GM12878 (cell line): ENCODE data around the gene DDX56. TPM values are rescaled to one million over a fixed set of nuclear protein-coding genes. Genes with fewer than 3 reads are reported as not detected.

Experiments
- ATAC-seq: fragments of 200-7000 bp; cut with Tn5 transposase; 3 replicates; pipeline ENCODE4 v1.9.1; 2020; ENCODE audit warnings: mild to moderate bottlenecking, moderate library complexity
- BruUV-seq: library from RNA; stranded (reverse); fragments of 400-500 nt; replicated peaks from 2 replicates; lab custom pipeline; 2021; lab: Mats Ljungman, UMichigan
- CTCF ChIA-PET: fragments of 300-600 bp; sonication (Branson Sonifier 250); formaldehyde crosslinking; extraction: SDS; loops from one replicate; lab custom pipeline; 2021; ENCODE audit warnings: inconsistent platforms; lab: Yijun Ruan, JAX
- POLR2A ChIA-PET: fragments of 350-600 bp; formaldehyde crosslinking; extraction: SDS; loops from one replicate; lab custom pipeline; 2021; ENCODE audit warnings: inconsistent platforms; lab: Charles Lee
- RAD21 ChIA-PET: fragments of 300-600 bp; sonication (Branson Sonifier 250); formaldehyde crosslinking; loops from one replicate; lab custom pipeline; 2023; ENCODE audit warnings: antibody characterized with exemption; ENCODE audit not compliant: unreplicated experiment; lab: Charles Lee
- SMC1A ChIA-PET: fragments of 300-600 bp; sonication (Branson Sonifier 250); formaldehyde crosslinking; loops from one replicate; lab custom pipeline; 2023; ENCODE audit not compliant: unreplicated experiment, uncharacterized antibody; lab: Charles Lee
- DNase-seq: peaks from one replicate; pipeline ENCODE4 v3.0.0-alpha.2; 2011; ENCODE audit warnings: low read depth, low spot score
- FAIRE-seq: peaks from 3 replicates; lab custom pipeline; 2011; peaks lifted over from hg19 to GRCh38; lab: Jason Lieb, UNC
- H2AFZ ChIP-seq: 2 replicates; pipeline ENCODE4 v1.6.0; 2011; ENCODE audit warnings: low read depth, low read length, control low read depth; ENCODE audit not compliant: control insufficient read depth
- H3K27ac ChIP-seq: 2 replicates; pipeline ENCODE4 v1.5.1; 2011; ENCODE audit warnings: control low read depth; ENCODE audit not compliant: control insufficient read depth, insufficient read depth
- H3K27me3 ChIP-seq, 2 experiments: replicated peaks in 1 of 2; 2 replicates each; pipeline versions ENCODE4 v1.6.0 to v1.6.1; 2011; ENCODE audit warnings: low read length in 1 of 2; ENCODE audit not compliant: control insufficient read depth in 2 of 2, insufficient read depth in 2 of 2
- H3K36me3 ChIP-seq, 2 experiments: 2 replicates each; pipeline ENCODE4 v1.5.1; 2011; ENCODE audit warnings: low read length in 1 of 2; ENCODE audit not compliant: control insufficient read depth in 2 of 2, insufficient read depth in 2 of 2
- H3K4me1 ChIP-seq: 2 replicates; pipeline ENCODE4 v1.6.1; 2011; ENCODE audit warnings: mild to moderate bottlenecking, low read length, moderate library complexity, mixed read lengths; ENCODE audit not compliant: control insufficient read depth, insufficient read depth
- H3K4me2 ChIP-seq: 2 replicates; pipeline ENCODE4 v1.6.0; 2011; ENCODE audit warnings: control low read depth; ENCODE audit not compliant: control insufficient read depth, insufficient read depth
- H3K4me3 ChIP-seq: fragments of 200-600 bp; sonication (generic); 2 replicates; pipeline ENCODE4 v1.5.1; 2016
- H3K79me2 ChIP-seq: 2 replicates; pipeline ENCODE4 v1.6.0; 2011; ENCODE audit warnings: low read length; ENCODE audit not compliant: control insufficient read depth, insufficient read depth
- H3K9ac ChIP-seq: 2 replicates; pipeline ENCODE4 v1.8.0; 2011; ENCODE audit warnings: low read length, control low read depth, mixed read lengths; ENCODE audit not compliant: control insufficient read depth, insufficient read depth
- H3K9me3 ChIP-seq: replicated peaks from 3 replicates; pipeline ENCODE4 v1.5.1; 2011; ENCODE audit warnings: mild to moderate bottlenecking, low read length; ENCODE audit not compliant: control insufficient read depth, insufficient read depth
- H4K20me1 ChIP-seq: 2 replicates; pipeline ENCODE4 v1.6.0; 2011; ENCODE audit not compliant: control insufficient read depth, insufficient read depth
- BACH1 ChIP-seq: fragments of 450-650 bp; IDR thresholded peaks from 2 replicates; pipeline ENCODE4 v1.6.1; 2017; ENCODE audit warnings: mild to moderate bottlenecking, borderline replicate concordance
- BHLHE40 ChIP-seq, 2 experiments: fragments of 450-650 bp in 1 of 2; IDR thresholded peaks; 2 replicates each; pipeline ENCODE4 v1.6.1; 2011 to 2017; ENCODE audit warnings: low read depth in 2 of 2, borderline replicate concordance in 1 of 2, improper control_type of control experiment in 1 of 2, low read length in 1 of 2, mild to moderate bottlenecking in 1 of 2
- EGR1 ChIP-seq, 2 experiments: IDR thresholded peaks; 1 replicate in 1 of 2; 2 replicates in 1 of 2; pipeline ENCODE4 v1.6.1; 2011 to 2012; ENCODE audit warnings: low read depth in 2 of 2, low read length in 2 of 2, borderline replicate concordance in 1 of 2, mild to moderate bottlenecking in 1 of 2, moderate library complexity in 1 of 2
- HDGF ChIP-seq: fragments of 450-650 bp; IDR thresholded peaks from 2 replicates; pipeline ENCODE4 v1.6.1; 2016; ENCODE audit warnings: antibody characterized with exemption
- NBN ChIP-seq: fragments of 450-650 bp; IDR thresholded peaks from 2 replicates; pipeline ENCODE4 v1.6.1; 2016
- PAX5 ChIP-seq: IDR thresholded peaks from 2 replicates; pipeline ENCODE4 v1.6.1; 2011; ENCODE audit warnings: low read depth, low read length, borderline replicate concordance
- SIN3A ChIP-seq: IDR thresholded peaks from 2 replicates; pipeline ENCODE4 v1.6.1; 2012; ENCODE audit warnings: low read depth, low read length, improper control_type of control experiment
- TCF12 ChIP-seq: IDR thresholded peaks from 2 replicates; pipeline ENCODE4 v1.6.1; 2011; ENCODE audit warnings: low read depth, mild to moderate bottlenecking, low read length
- TCF3 ChIP-seq: IDR thresholded peaks from 2 replicates; pipeline ENCODE4 v1.6.1; 2012; ENCODE audit warnings: low read depth, mild to moderate bottlenecking, low read length, borderline replicate concordance; ENCODE audit not compliant: insufficient read depth
- YBX1 ChIP-seq: fragments of 450-650 bp; IDR thresholded peaks from 2 replicates; pipeline ENCODE4 v1.6.1; 2016; ENCODE audit warnings: antibody characterized with exemption
- WGBS: methylation state at CpG from one replicate; pipeline ENCODE4 v1.1.6; 2016; ENCODE audit warnings: low lambda C conversion rate; ENCODE audit not compliant: insufficient replicate concordance, insufficient coverage; ENCODE audit errors: missing lambda C conversion rate; 5-methylcytosine and 5-hydroxymethylcytosine counted together
- in situ Hi-C: fragments of 300-500 bp; cut with MboI; formaldehyde crosslinking; loops from 9 replicates; pipeline ENCODE4 v1.14.3; 2018; ENCODE audit warnings: mixed read lengths
- intact Hi-C: fragments of 100-400 bp; cut with micrococcal nuclease; formaldehyde crosslinking; loops from one replicate; pipeline ENCODE4 v1.14.2; 2022; ENCODE audit not compliant: unreplicated experiment
- polyA plus RNA-seq, 11 experiments: library from polyadenylated mRNA; depleted of rRNA in 4 of 11; unstranded in 6 of 11; stranded (reverse) in 5 of 11; fragments of >200 nt; fragmentation: Nextera tagmentation in 4 of 11; fragmentation: Illumina TruSeq in 1 of 11; extraction: Ambion mirVana in 4 of 11; extraction: Trizol in 1 of 11; gene quantifications; 1 replicate in 1 of 11; 2 replicates in 10 of 11; pipeline versions ENCODE4 v1.2.1 to v1.2.3, GENCODE V29; 2011 to 2016; ENCODE audit warnings: inconsistent platforms in 2 of 11, missing spikeins in 2 of 11, low read depth in 1 of 11
- total RNA-seq, 4 experiments: library from RNA; depleted of rRNA in 3 of 4; stranded (reverse); fragments of >200 nt in 3 of 4; fragmentation: Illumina TruSeq in 1 of 4; extraction: Trizol in 1 of 4; gene quantifications; 2 replicates each; pipeline versions ENCODE4 v1.2.1 to v1.2.3, GENCODE V29; 2013 to 2021
- TF ChIP-seq, protein P1 (sequence below): fragments of 450-650 bp; IDR thresholded peaks from 2 replicates; pipeline ENCODE4 v1.6.1; 2018; ENCODE audit warnings: mild to moderate bottlenecking, low read depth, moderate library complexity; ENCODE audit not compliant: partially characterized antibody
- TF ChIP-seq, protein P2 (sequence below): fragments of 150-350 bp; IDR thresholded peaks from 2 replicates; pipeline ENCODE4 v1.6.1; 2014; ENCODE audit warnings: mild to moderate bottlenecking, low read depth, low read length
- TF ChIP-seq, protein P3 (sequence below): fragments of 450-650 bp; IDR thresholded peaks from 2 replicates; pipeline ENCODE4 v1.6.1; 2016; ENCODE audit warnings: mild to moderate bottlenecking
- TF ChIP-seq, protein P4 (sequence below): fragments of 450-650 bp; IDR thresholded peaks from 2 replicates; pipeline ENCODE4 v1.6.1; 2017; ENCODE audit warnings: borderline replicate concordance

Gene DDX56
- total and polyA plus RNA-seq, 10 of the 15 experiments (the other 5 are each of a cell fraction or from before 2014, with no cell fraction given): 19.8 to 136 (median 81.3) TPM

DNA sequence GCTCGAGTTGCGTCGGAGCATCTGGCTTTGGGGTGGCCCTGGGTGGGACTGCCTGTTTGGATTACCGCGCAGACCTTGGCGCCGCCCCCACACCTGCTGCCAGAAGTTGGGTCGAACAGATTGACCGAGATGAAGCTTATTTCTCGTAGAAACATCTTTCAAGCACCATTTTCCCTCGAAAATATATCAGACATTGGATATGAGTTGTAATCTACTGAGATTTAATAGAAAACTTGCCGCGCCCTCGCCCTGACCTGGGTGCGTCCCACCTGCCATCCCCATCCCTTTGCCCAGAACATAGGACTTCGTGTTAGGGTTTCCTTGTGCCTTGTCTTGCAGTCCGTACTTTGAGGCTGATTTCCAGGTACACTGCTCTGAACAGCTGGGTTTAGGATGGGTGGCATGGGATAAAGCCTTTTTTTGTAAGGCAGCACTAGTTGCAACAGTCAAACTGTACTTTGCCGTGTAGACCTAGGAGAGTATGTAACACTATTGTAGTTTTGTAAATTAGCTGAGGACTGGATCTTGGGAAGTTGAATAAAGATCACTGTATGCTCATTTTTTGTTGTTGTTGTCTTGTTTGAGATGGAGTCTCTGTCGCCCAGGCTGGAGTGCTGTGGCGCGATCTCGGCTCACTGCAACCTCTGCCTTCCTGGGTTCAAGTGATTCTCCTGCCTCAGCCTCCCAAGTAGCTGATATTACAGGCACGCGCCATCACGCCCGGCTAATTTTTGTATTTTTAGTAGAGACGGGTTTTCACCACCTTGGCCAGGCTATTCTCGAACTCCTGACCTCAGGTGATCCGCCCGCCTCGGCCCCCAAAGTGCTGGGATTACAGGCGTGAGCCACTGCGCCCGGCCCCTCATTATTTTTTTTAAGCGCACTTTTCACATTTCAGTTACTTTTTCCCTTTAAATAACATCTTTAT lies 33.7 kb upstream of the DDX56 start:
- H3K4me3 ChIP-seq: peak overlapping the region; percentile 91
- peaks cover 50% of the 10 kb centered on the region for H3K79me2 ChIP-seq
- 48% methylated on average over 35 of the region's 35 CpGs for WGBS
- H3K4me1 ChIP-seq: peaks cover 13% of the 10 kb centered on the region
- H3K27ac ChIP-seq: peak overlapping the region; percentile 93
- no peaks in the 10 kb centered on the region for H3K36me3 ChIP-seq
- peak overlapping the region; percentile 80 for H2AFZ ChIP-seq
- H3K9me3 ChIP-seq: no peaks in the 10 kb centered on the region
- POLR2A ChIA-PET: interaction anchor here (0.6 to 7.8 kb wide), 20 partner anchors 10 to 373 kb away, joined by 3 to 95 read pairs (median 5); partner anchors contain the start of genes H2AZ2, PURB, TMED4 and ZMIZ2
- in situ Hi-C loops: no loop called here
- H4K20me1 ChIP-seq: no peaks in the 10 kb centered on the region
- no peak; the same call in 2 of the 3 replicates for ATAC-seq
- H3K4me2 ChIP-seq: peak overlapping the region; percentile 66
- no peak for DNase-seq
- CTCF ChIA-PET: interaction anchor here (1.4 to 2.7 kb wide), 6 partner anchors 10 to 240 kb away, joined by 4 to 13 read pairs (median 6); partner anchors contain the start of gene H2AZ2
- no peaks in the 10 kb centered on the region for H3K27me3 ChIP-seq
- SMC1A ChIA-PET: interaction anchor here (0.9 to 8.8 kb wide), 16 partner anchors 9 to 250 kb away, joined by 3 to 103 read pairs (median 6); partner anchors contain the start of gene H2AZ2
- RAD21 ChIA-PET: interaction anchor here (0.5 to 3.3 kb wide), 17 partner anchors 10 to 241 kb away, joined by 3 to 36 read pairs (median 6); partner anchors contain the start of genes DDX56, H2AZ2 and TMED4
- intact Hi-C loops: loop anchor here (2.0 to 5.0 kb wide), 2 partner anchors 31 to 190 kb away; partner anchors contain the start of gene PPIA
- FAIRE-seq: no peak
- peak overlapping the region; percentile 78 for H3K9ac ChIP-seq
- TSS peak; percentile 84 for BruUV-seq
- TF ChIP-seq EGR1 (IDR thresholded peaks at IDR 0.05; ENCODE audit: borderline replicate concordance in 1 of 2, low read depth in 2 of 2, low read length in 2 of 2) (peak in 1 of 2 experiments; percentile 55; a peak in 2 of 3 replicates), TCF3 (no peak), HDGF (no peak), NBN (no peak), PAX5 (no peak), BACH1 (no peak), BHLHE40 (IDR thresholded peaks at IDR 0.05; ENCODE audit: borderline replicate concordance in 1 of 2, low read depth in 2 of 2, low read length in 1 of 2) (0 out of 4 replicates have a peak, but pooled peaks of 1 of the 2 experiments have one; percentile 13), YBX1 (no peak), TCF12 (0 out of 2 replicates have a peak, but pooled peaks have one; percentile 23), SIN3A (peak; percentile 8; the same call in 1 of the 2 replicates)
- TF ChIP-seq, protein P1, sequence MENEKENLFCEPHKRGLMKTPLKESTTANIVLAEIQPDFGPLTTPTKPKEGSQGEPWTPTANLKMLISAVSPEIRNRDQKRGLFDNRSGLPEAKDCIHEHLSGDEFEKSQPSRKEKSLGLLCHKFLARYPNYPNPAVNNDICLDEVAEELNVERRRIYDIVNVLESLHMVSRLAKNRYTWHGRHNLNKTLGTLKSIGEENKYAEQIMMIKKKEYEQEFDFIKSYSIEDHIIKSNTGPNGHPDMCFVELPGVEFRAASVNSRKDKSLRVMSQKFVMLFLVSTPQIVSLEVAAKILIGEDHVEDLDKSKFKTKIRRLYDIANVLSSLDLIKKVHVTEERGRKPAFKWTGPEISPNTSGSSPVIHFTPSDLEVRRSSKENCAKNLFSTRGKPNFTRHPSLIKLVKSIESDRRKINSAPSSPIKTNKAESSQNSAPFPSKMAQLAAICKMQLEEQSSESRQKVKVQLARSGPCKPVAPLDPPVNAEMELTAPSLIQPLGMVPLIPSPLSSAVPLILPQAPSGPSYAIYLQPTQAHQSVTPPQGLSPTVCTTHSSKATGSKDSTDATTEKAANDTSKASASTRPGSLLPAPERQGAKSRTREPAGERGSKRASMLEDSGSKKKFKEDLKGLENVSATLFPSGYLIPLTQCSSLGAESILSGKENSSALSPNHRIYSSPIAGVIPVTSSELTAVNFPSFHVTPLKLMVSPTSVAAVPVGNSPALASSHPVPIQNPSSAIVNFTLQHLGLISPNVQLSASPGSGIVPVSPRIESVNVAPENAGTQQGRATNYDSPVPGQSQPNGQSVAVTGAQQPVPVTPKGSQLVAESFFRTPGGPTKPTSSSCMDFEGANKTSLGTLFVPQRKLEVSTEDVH: no peak
- TF ChIP-seq, protein P2, sequence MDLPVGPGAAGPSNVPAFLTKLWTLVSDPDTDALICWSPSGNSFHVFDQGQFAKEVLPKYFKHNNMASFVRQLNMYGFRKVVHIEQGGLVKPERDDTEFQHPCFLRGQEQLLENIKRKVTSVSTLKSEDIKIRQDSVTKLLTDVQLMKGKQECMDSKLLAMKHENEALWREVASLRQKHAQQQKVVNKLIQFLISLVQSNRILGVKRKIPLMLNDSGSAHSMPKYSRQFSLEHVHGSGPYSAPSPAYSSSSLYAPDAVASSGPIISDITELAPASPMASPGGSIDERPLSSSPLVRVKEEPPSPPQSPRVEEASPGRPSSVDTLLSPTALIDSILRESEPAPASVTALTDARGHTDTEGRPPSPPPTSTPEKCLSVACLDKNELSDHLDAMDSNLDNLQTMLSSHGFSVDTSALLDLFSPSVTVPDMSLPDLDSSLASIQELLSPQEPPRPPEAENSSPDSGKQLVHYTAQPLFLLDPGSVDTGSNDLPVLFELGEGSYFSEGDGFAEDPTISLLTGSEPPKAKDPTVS: no peak
- TF ChIP-seq, protein P3, sequence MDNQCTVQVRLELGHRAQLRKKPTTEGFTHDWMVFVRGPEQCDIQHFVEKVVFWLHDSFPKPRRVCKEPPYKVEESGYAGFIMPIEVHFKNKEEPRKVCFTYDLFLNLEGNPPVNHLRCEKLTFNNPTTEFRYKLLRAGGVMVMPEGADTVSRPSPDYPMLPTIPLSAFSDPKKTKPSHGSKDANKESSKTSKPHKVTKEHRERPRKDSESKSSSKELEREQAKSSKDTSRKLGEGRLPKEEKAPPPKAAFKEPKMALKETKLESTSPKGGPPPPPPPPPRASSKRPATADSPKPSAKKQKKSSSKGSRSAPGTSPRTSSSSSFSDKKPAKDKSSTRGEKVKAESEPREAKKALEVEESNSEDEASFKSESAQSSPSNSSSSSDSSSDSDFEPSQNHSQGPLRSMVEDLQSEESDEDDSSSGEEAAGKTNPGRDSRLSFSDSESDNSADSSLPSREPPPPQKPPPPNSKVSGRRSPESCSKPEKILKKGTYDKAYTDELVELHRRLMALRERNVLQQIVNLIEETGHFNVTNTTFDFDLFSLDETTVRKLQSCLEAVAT: peak; percentile 92
- TF ChIP-seq, protein P4, sequence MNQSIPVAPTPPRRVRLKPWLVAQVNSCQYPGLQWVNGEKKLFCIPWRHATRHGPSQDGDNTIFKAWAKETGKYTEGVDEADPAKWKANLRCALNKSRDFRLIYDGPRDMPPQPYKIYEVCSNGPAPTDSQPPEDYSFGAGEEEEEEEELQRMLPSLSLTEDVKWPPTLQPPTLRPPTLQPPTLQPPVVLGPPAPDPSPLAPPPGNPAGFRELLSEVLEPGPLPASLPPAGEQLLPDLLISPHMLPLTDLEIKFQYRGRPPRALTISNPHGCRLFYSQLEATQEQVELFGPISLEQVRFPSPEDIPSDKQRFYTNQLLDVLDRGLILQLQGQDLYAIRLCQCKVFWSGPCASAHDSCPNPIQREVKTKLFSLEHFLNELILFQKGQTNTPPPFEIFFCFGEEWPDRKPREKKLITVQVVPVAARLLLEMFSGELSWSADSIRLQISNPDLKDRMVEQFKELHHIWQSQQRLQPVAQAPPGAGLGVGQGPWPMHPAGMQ: no peak
